HG03135 (cell line): ENCODE results near the gene PKDCC.
"Not testable (repeated sequence)": the region's sequence is repeated elsewhere in the genome, so short reads cannot be mapped to it uniquely, and the experiment has no call there.

Experiments used
- ATAC-seq: cut with Tn5 transposase; IDR thresholded peaks from one replicate; pipeline ENCODE4 v1.9.1; 2021; ENCODE audit warnings: mild to moderate bottlenecking, moderate library complexity; ENCODE audit not compliant: unreplicated experiment

The PKDCC gene

GRCh38 chr2:42030200-42030759, 17.5 kb upstream of the PKDCC start:
- no peak for ATAC-seq

GRCh38 chr2:42030829-42031228, 17.0 kb upstream of the PKDCC start:
- no peak for ATAC-seq

GRCh38 chr2:42031281-42032223, 16.3 kb upstream of the PKDCC start:
- no peak for ATAC-seq

GRCh38 chr2:42032224-42032620, 15.6 kb upstream of the PKDCC start:
- ATAC-seq: no peak

- ATAC-seq: no peak
Measured at GRCh38 chr2:42032745-42033144, 15.1 kb upstream of the PKDCC start.

- ATAC-seq: not testable (repeated sequence)
Measured at GRCh38 chr2:42034096-42034495, 13.7 kb upstream of the PKDCC start.

GRCh38 chr2:42035241-42035640, 12.6 kb upstream of the PKDCC start:
- no peak for ATAC-seq

- ATAC-seq: no peak
Measured at GRCh38 chr2:42036413-42036812, 11.4 kb upstream of the PKDCC start.

GRCh38 chr2:42036940-42037339, 10.9 kb upstream of the PKDCC start:
- no peak for ATAC-seq

- no peak for ATAC-seq
Measured at GRCh38 chr2:42040643-42041278, 7.1 kb upstream of the PKDCC start.

GRCh38 chr2:42041377-42042127, 6.3 kb upstream of the PKDCC start:
- ATAC-seq: no peak

GRCh38 chr2:42042631-42043355, 5.0 kb upstream of the PKDCC start:
- ATAC-seq: no peak

- ATAC-seq: no peak
Measured at GRCh38 chr2:42043789-42044394, 3.9 kb upstream of the PKDCC start.

- ATAC-seq: no peak
Measured at GRCh38 chr2:42044939-42045338, 2.9 kb upstream of the PKDCC start.

- no peak for ATAC-seq
Measured at GRCh38 chr2:42045352-42045751, 2.5 kb upstream of the PKDCC start.

GRCh38 chr2:42045848-42046748, 1.7 kb upstream of the PKDCC start:
- no peak for ATAC-seq

- ATAC-seq: no peak
Measured at GRCh38 chr2:42046819-42047487, 868 bp upstream of the PKDCC start.
